ENCODE results near the gene ABCD2.
"Not testable (repeated sequence)": the region's sequence is repeated elsewhere in the genome, so short reads cannot be mapped to it uniquely, and the experiment has no call there.

ABCD2 gene

DNA sequence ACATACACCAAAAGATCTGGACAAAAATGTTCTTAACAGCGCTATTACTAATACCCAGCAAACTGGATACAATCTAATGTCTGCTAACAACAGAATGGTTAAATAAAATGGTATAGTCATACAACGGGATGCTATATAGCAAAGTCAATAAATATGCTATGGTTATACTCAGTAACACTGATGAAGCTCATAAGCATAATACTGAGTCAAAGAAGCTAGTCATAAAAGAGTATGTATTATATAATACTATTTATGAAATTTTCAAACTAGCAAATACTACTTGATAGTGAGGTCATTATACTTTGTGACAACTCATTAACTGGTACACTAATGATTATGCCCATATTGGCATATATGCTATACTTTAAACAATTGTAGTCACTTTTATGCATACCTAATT is 7.4 kb downstream of the ABCD2 start:
- DNase-seq (ENCODE audit: low read depth, low spot score): no peak

GRCh38 chr12:39611818-39612217 is 7.8 kb downstream of the ABCD2 start:
- DNase-seq (ENCODE audit: low read depth, low spot score): no peak

GRCh38 chr12:39610436-39611025 is 9.1 kb downstream of the ABCD2 start:
- no peak for DNase-seq (ENCODE audit: low read depth, low spot score)

DNA sequence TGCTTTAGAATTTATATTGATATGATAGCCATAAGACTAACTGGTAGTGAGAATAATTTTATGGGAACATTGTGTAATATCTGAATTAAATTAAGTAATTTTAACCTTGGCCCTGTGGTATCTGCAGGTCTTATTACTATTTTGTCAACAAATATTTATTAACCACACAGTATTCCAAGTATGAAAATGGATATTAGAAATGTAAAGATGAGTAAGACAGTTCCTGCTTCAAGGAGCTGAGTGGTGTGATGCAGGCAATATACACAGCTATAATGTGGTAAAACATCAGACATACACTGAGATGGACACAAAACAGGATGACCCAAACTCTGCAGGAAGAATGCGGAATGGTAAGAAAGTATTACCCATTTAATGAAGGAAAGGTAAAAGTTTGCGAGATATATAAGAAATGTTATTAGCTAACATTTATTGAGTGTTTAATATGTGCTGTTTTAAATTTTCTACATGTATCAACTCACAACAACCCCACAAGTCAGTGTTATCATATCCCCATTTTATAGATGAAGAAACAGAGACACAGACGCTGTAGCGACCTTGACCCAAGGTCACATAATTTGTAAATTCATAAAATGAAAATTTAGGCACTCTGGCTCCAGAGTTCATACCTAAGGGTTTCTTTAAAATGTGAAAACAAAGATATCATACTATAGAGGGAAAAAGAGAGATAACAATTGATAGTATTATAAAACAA is 12.7 kb downstream of the ABCD2 start:
- DNase-seq (ENCODE audit: low read depth, low spot score): no peak

DNA sequence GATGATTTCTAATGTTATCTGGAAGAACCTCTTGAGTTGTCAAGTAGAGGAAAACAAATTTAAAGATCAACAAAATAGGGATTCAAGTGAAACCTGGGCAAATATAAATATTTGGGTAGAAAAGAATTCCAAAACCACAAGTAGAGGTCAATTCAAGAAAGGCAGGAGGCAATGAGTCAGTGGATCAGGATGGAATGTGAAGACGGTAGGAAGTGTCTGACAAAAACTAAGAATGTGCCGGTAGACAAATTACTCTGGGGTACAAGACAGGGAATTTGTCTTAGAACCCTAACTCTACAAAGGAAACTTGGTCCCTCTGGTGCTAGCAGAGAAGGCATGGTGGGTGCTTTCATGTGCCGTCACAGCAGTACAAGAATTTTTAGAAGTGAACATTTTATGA is 13.6 kb downstream of the ABCD2 start:
- no peak for DNase-seq (ENCODE audit: low read depth, low spot score)

DNA sequence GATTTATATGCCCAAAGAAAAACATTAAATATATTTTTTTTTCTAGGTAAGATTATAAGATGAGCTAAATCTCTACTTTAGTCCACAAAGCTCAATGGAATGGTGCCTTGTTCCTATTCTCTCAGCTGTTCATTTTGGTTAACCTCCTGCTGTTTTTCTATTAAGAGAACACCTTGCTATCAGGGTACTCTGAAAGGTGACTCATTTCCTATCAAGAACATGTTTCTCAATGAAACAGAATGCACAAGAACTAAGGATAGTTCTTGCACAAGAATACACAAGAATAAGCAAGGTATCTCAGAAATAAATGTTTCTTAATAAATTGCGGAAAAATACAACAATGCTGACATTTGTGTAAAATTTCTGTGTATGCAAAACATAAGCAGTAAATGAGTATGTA is 14.1 kb downstream of the ABCD2 start:
- no peak for DNase-seq (ENCODE audit: low read depth, low spot score)

GRCh38 chr12:39603065-39603464 is 16.5 kb downstream of the ABCD2 start:
- DNase-seq (ENCODE audit: low read depth, low spot score): no peak

DNA sequence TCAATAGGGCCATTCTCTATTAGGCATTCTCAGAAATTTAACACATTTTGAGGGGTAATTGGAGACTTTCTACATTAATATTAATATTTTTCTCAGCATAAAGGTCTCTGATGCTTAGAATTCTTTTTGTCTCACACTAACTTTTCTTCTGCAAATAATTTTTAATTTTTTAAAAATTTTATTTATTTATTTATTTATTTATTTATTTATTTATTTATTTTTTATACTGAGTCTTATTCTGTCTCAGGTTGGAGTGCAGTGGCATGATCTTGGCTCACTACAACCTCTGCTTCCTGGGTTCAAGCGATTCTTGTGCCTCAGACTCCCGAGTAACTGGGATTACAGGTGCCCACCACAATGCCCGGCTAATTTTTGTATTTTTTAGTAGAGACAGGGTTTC is 17.7 kb downstream of the ABCD2 start:
- DNase-seq (ENCODE audit: low read depth, low spot score): not testable (repeated sequence)

GRCh38 chr12:39595928-39596327 is 23.7 kb downstream of the ABCD2 start:
- DNase-seq (ENCODE audit: low read depth, low spot score): no peak

DNA sequence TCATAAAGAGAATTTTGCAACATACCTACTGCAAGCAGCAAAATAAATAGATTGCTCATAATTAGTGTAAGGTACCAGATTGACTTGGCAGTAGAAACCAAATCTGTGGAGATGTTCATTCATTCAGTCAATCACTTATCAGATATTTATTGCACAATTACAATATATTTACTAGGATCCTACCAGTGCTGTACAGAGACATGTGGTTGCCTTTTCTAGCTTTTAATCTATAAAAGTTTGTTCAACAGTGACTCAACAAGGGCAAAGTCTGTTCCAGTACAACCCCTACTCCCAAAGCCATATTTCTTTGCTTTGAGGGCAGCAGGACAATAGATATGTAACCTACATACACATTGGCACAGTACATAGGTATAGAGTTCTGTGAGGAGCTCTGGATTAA is 27.3 kb downstream of the ABCD2 start:
- DNase-seq (ENCODE audit: low read depth, low spot score): no peak

DNA sequence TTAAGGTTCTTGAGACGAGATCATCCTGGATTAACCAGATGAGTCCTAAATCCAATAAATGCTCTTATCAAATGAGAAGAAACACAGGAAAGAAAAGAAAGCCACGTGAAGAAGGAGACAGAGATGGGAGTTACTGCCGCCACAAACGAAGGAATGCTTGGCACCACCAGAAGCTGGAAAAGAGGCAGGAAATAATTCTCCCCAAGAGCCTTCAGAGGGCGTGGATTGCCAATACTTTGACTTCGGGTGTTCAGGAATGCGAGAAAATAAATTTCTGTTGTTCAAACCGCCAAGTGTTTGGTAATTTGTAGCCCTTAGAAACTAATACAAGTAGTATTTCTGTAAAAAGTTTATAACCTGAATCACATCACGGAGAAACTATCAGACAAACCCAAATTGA is 31.3 kb downstream of the ABCD2 start:
- DNase-seq (ENCODE audit: low read depth, low spot score): no peak

DNA sequence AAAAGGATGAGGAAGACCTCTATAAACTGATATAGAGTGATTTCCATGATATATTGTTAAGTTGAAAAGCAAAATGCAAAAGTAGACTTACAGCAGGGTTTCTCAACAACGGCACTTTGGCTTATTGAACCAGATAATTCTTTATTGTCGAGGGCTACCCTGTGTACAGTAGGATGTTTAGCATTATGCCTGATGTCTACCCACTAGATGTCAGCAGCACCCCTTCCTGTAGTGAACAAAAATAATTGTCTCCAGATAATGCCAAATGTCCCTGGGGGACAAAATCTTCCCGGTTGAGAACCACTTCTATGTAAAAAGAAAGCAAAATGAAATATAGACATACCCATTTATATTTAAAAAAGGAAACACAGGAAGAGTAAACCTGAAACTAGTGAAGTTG is 32.4 kb downstream of the ABCD2 start:
- no peak for DNase-seq (ENCODE audit: low read depth, low spot score)

DNA sequence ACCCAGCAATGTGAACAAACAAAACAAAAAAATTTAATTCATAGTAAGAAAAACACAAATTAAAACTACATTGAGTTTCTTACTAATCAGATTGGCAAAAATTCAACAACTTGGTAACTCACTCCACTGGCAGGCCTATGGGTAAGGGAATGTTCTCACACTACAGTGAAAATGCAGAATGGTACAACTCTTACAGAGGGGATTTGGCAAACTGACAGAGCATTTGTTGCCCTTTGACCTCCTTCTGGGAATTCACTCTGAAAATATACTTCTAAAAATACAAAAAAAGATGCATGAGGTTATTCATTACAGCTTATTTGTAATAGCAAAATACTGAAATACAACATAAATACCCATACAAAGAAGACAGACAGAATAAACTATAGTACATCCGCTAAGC is 32.8 kb downstream of the ABCD2 start:
- DNase-seq (ENCODE audit: low read depth, low spot score): no peak

DNA sequence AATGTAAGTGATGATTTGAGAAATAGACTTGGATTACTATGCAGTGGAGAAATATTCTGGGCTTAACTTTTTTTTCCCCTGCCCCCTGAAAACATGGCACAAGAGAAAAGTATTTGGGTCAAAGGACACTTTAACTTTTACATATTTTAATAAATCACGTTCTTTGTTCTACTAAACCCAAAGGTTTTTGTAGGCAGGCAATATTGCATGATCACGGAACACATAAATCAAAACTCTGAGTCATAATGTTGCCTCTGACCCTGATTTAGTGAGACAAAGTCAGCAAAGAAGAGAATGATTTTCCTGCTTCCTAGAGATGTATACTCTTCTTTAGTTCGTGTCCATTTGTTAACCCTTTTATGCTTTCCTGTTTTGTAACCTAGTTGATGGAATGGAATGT is 38.0 kb downstream of the ABCD2 start:
- DNase-seq (ENCODE audit: low read depth, low spot score): no peak

DNA sequence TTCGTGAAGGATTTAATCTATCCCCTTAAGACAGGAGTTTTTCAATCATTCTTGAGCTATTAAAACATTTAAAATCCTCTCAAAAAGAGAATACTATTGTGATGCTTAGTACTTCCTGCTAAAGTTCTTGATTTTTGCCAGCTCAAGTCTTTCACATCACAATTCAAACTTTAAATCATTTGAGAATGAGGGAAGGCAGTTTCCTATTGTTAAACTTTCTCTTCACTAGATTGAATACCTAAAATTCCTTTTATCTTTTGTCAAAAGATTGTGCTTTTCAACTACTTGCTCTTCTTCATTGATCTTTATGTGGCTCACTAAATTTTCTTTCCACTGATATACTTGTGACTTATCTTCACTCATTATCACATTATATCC is 44.1 kb downstream of the ABCD2 start:
- no peak for DNase-seq (ENCODE audit: low read depth, low spot score)

- DNase-seq (ENCODE audit: low read depth, low spot score): no peak
Observed at GRCh38 chr12:39574785-39575497, 44.7 kb downstream of the ABCD2 start.

DNA sequence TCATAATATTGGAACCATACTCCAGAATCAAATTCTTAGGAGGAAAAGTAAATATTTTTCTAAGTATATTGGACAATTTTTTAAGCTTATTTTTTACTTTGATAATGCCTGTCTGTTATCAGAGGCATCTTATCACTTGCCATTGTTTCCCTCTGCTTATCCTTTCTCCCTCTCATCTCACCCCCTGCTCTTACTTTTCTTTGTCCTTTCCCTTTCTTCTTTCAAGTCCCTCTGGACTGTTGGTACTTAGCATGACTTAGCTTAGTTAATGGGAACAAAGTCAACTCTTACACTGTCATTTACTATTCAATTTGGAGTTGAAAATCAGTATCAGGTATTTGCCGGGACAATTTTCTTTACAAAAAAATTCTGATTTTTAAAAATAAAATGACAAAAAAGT is 45.2 kb downstream of the ABCD2 start:
- DNase-seq (ENCODE audit: low read depth, low spot score): no peak

DNA sequence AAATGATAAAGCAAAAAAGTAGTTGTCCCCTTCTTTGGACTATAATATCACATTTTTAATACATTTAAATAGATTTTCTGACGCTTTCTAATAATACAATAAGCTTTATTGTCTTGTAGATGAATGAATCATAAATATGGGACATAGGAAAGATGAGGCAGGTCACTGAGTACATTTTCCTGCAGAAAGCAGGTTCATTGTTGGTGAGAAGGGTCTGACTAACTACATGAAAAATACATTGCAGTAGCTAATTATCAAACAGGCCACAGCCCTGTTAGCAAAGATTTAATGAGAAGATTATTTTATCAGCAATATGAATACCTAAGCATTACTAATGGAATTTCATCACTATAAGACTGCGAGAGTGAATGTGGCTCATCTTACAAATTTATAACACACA is 45.6 kb downstream of the ABCD2 start:
- no peak for DNase-seq (ENCODE audit: low read depth, low spot score)

GRCh38 chr12:39572551-39572950 is 47.1 kb downstream of the ABCD2 start:
- no peak for DNase-seq (ENCODE audit: low read depth, low spot score)

DNA sequence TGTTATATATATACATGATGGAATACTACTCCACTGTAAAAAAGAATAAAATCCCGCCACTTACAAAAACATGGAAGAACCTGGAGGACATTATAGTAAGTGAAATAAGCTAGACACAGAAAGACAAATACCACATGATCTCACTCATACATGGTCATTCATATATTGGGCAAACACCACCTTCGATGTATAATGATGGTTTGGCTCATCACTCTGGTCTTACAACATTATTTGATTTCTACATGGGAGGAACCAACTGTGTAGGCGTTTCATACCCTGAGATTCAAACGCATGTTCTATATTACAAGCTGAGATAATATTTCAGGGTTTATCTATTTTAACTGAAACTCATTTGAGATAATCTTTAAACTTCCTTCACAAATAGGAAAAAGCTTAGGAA is 48.3 kb downstream of the ABCD2 start:
- no peak for DNase-seq (ENCODE audit: low read depth, low spot score)

DNA sequence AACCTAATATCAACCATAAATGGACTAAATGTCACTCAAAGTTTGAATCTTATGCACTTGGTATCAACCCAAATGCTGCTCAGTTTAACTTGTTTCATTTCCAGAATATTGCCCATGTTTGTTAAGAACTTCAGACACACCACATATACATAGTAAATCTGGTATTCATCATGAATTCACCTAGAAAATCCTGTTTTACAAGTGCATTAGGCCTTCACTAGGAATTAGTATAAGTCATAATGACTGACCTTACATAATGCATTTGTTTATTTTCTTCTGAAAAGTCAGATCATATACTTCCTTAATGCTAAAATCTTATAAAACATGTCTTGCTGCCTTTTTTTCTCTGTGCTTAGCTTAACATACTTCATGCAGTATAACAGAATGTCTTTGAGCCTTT is 66.1 kb downstream of the ABCD2 start:
- no peak for DNase-seq (ENCODE audit: low read depth, low spot score)

DNA sequence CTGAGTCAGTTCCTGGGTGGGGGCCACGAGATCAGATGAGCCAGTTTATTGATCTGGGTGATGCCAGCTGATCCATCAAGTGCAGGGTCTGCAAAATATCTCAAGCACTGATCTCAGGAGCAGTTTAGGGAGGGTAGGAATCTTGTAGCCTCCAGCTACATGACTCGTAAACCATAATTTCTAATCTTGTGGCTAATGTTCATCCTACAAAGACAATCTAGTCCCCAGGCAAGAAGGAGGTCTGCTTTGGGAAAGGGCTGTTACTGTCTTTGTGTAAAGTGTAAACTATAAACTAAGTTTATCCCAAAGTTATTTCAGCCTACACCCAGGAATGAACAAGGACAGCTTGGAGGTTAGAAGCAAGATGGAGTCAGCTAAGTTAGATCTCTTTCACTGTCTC is 75.4 kb downstream of the ABCD2 start:
- not testable (repeated sequence) for DNase-seq (ENCODE audit: low read depth, low spot score)

DNA sequence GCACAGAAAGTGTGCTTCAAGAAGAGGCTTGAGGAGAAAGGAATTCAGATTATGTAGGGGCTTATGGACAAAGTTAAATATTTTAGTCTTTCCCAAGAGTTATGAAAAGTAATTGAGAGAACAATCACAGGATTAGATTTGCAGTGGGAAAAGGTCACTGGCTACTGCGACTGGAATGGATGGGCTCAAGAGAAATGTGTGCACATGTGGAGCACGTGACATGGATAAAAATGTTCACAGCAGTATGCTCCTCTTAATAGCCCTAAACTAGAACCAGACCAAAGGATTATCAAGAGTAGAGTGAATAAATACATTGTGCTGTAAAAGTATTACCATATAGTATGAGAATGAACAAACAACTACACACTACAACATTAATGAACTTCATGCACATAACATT is 78.1 kb downstream of the ABCD2 start:
- no peak for DNase-seq (ENCODE audit: low read depth, low spot score)

Measured in smooth muscle cell of the brain vasculature (primary cell).